OCI-LY7 (cell line): Measurements from ENCODE around the gene NAMPT. TPM values are rescaled to one million over a fixed set of nuclear protein-coding genes. Genes with fewer than 3 reads are reported as not detected.

ENCODE experiments used
- BruUV-seq: library from RNA; stranded (reverse); fragments of 400-500 nt; replicated peaks from 2 replicates; lab custom pipeline; 2021; lab: Mats Ljungman, UMichigan
- CTCF ChIA-PET: fragments of 300-600 bp; sonication (Branson Sonifier 250); formaldehyde crosslinking; loops from one replicate; lab custom pipeline; 2022; ENCODE audit warnings: antibody characterized with exemption; ENCODE audit not compliant: unreplicated experiment; lab: Charles Lee
- POLR2A ChIA-PET: fragments of 300-600 bp; sonication (Branson Sonifier 250); formaldehyde crosslinking; loops from one replicate; lab custom pipeline; 2022; ENCODE audit warnings: antibody characterized with exemption; lab: Charles Lee
- DNase-seq: peaks from one replicate; pipeline ENCODE4 v3.0.0-alpha.2; 2015; ENCODE audit warnings: low spot score
- H2AFZ ChIP-seq: fragments of 200-600 bp; sonication (generic), shearing (Covaris generic); 2 replicates; pipeline ENCODE4 v1.6.1; 2014; ENCODE audit warnings: mild to moderate bottlenecking, antibody characterized with exemption, low read length, moderate library complexity
- H3K27ac ChIP-seq: fragments of 200-600 bp; sonication (generic); 2 replicates; pipeline ENCODE4 v1.5.1; 2014; ENCODE audit warnings: mixed run types, low read depth, mild to moderate bottlenecking, moderate library complexity, low read length, inconsistent platforms; ENCODE audit not compliant: poor library complexity, severe bottlenecking
- H3K36me3 ChIP-seq: fragments of 200-600 bp; sonication (generic); 2 replicates; pipeline ENCODE4 v1.6.1; 2014; ENCODE audit warnings: mild to moderate bottlenecking, antibody characterized with exemption, low read length, moderate library complexity, mixed read lengths; ENCODE audit not compliant: insufficient read depth
- H3K4me1 ChIP-seq: fragments of 200-600 bp; sonication (generic); 2 replicates; pipeline ENCODE4 v1.5.1; 2014; ENCODE audit warnings: mild to moderate bottlenecking, low read length; ENCODE audit not compliant: insufficient read depth, poor library complexity, severe bottlenecking
- H3K4me2 ChIP-seq: fragments of 200-600 bp; sonication (generic); 2 replicates; pipeline ENCODE4 v1.6.1; 2014; ENCODE audit warnings: mild to moderate bottlenecking, low read length
- H3K4me3 ChIP-seq: fragments of 200-600 bp; sonication (generic); 2 replicates; pipeline ENCODE4 v1.5.1; 2014; ENCODE audit warnings: mild to moderate bottlenecking, low read depth, low read length; ENCODE audit not compliant: poor library complexity, severe bottlenecking
- H3K79me2 ChIP-seq: fragments of 200-600 bp; sonication (generic); 2 replicates; pipeline ENCODE4 v1.6.1; 2016; ENCODE audit warnings: low read depth, mild to moderate bottlenecking, low read length, moderate library complexity, mixed read lengths; ENCODE audit not compliant: insufficient read depth
- H3K9me2 ChIP-seq: fragments of 200-600 bp; sonication (generic); 2 replicates; pipeline ENCODE4 v1.6.1; 2016; ENCODE audit warnings: mild to moderate bottlenecking, low read length, mixed read lengths; ENCODE audit not compliant: insufficient read depth
- H3K9me3 ChIP-seq: fragments of 200-600 bp; sonication (generic); 2 replicates; pipeline ENCODE4 v1.6.1; 2014; ENCODE audit warnings: mild to moderate bottlenecking, mixed run types, low read length, mixed read lengths
- H4K20me1 ChIP-seq: fragments of 200-600 bp; sonication (generic); 2 replicates; pipeline ENCODE4 v1.6.1; 2014; ENCODE audit warnings: mild to moderate bottlenecking, antibody characterized with exemption, low read length, moderate library complexity, mixed read lengths; ENCODE audit not compliant: insufficient read depth
- CTCF ChIP-seq: fragments of 200-600 bp; sonication (generic); conservative IDR thresholded peaks from 2 replicates; pipeline ENCODE4 v1.5.1; 2014; ENCODE audit warnings: mild to moderate bottlenecking, antibody characterized with exemption, low read length, moderate library complexity, mixed read lengths
- EZH2phosphoT487 ChIP-seq: fragments of 200-600 bp; sonication (generic); IDR thresholded peaks from 2 replicates; pipeline ENCODE4 v1.6.1; 2018; ENCODE audit warnings: low read depth, borderline replicate concordance, mild to moderate bottlenecking, mixed run types, antibody characterized with exemption, low read length, moderate library complexity, mixed read lengths
- intact Hi-C: fragments of 100-400 bp; cut with micrococcal nuclease; formaldehyde crosslinking; loops from one replicate; pipeline ENCODE4 v1.10.0; 2022; ENCODE audit not compliant: unreplicated experiment
- total RNA-seq, 2 experiments: library from RNA; depleted of rRNA in 1 of 2; stranded (reverse); fragments of >200 nt in 1 of 2; shearing (Covaris generic) in 1 of 2; gene quantifications; 2 replicates each; pipeline ENCODE4 v1.2.3, GENCODE V29; 2014 to 2022

Gene NAMPT
- total RNA-seq, 2 experiments from 2014 or later: 20.7 to 82.2 TPM

- no TSS peak for BruUV-seq
- no peaks in the 10 kb centered on the region for H3K9me3 ChIP-seq
- H3K4me3 ChIP-seq: no peak overlapping the region
- H3K9me2 ChIP-seq: no peaks in the 10 kb centered on the region
- H3K27ac ChIP-seq: no peak overlapping the region
- DNase-seq: no peak
- ChIA-PET CTCF (no interaction called here), POLR2A (interaction anchor here (1.0 kb wide), 2 partner anchors 81 to 322 kb away, joined by 3 to 4 read pairs; no protein-coding TSS in a partner anchor)
- no peaks in the 10 kb centered on the region for H4K20me1 ChIP-seq
- no peaks in the 10 kb centered on the region for H3K4me1 ChIP-seq
- no peak for TF ChIP-seq CTCF
- TF ChIP-seq EZH2phosphoT487: no peak
- no peak overlapping the region for H3K4me2 ChIP-seq
- H3K36me3 ChIP-seq: no peaks in the 10 kb centered on the region
- intact Hi-C loops: no loop called here
- H3K79me2 ChIP-seq: no peaks in the 10 kb centered on the region
- no peak overlapping the region for H2AFZ ChIP-seq
These were observed 33.7 kb upstream of the NAMPT start for GRCh38 chr7:106318482-106318881.

GRCh38 chr7:106317971-106318370 is 33.2 kb upstream of the NAMPT start:
- CTCF ChIA-PET: no interaction called here
- intact Hi-C loops: no loop called here
- no peaks in the 10 kb centered on the region for H3K4me1 ChIP-seq

More at GRCh38 chr7:106317971-106318370, 33.2 kb upstream of the NAMPT start:
- Histone ChIP-seq H3K79me2 (no peaks in the 10 kb centered on the region), H3K36me3 (no peaks in the 10 kb centered on the region), H3K9me3 (no peaks in the 10 kb centered on the region), H3K9me2 (no peaks in the 10 kb centered on the region), H3K27ac (no peak overlapping the region), H3K4me2 (no peak overlapping the region), H3K4me3 (no peak overlapping the region), H4K20me1 (no peaks in the 10 kb centered on the region), H2AFZ (no peak overlapping the region)
- no peak for DNase-seq
- POLR2A ChIA-PET: interaction anchor here (1.0 kb wide), 1 partner anchor 322 kb away, joined by 4 read pairs; no protein-coding TSS in a partner anchor
- TF ChIP-seq CTCF (no peak), EZH2phosphoT487 (no peak)
- no TSS peak for BruUV-seq
